Ovary (tissue), 9 donors: ENCODE results near the gene ULBP2. TPM values are rescaled to one million over a fixed set of nuclear protein-coding genes. Genes with fewer than 3 reads are reported as not detected.

Experiments
- DNase-seq, 5 donors: peaks; one replicate each; pipeline ENCODE4 v3.0.0-alpha.2; 2019 to 2020
- H3K27ac ChIP-seq, 2 donors: fragments of 200-600 bp; one replicate each; pipeline versions ENCODE4 v1.5.1 to v1.8.0; 2019 to 2022
- H3K27me3 ChIP-seq: fragments of 200-600 bp; one replicate; pipeline ENCODE4 v1.8.0; 2022
- H3K36me3 ChIP-seq: fragments of 200-600 bp; sonication (generic); one replicate; pipeline ENCODE4 v1.5.1; 2019
- H3K4me1 ChIP-seq: one replicate; pipeline ENCODE4 v1.8.1; 2013; ENCODE audit warnings: mild to moderate bottlenecking, moderate library complexity; ENCODE audit not compliant: insufficient read depth
- H3K4me3 ChIP-seq: fragments of 200-600 bp; sonication (generic); one replicate; pipeline ENCODE4 v1.5.1; 2017
- H3K9me3 ChIP-seq, 2 donors: fragments of 200-600 bp in 1 of 2; sonication (generic) in 1 of 2; one replicate each; pipeline versions ENCODE4 v1.5.1 to v1.8.1; 2013 to 2019; ENCODE audit warnings: mild to moderate bottlenecking in 1 of 2, moderate library complexity in 1 of 2
- EP300 ChIP-seq: sonication (generic); formaldehyde crosslinking; IDR thresholded peaks from one replicate; pipeline ENCODE4 v1.6.1; 2017; ENCODE audit warnings: antibody characterized with exemption
- POLR2A ChIP-seq: fragments of 450-650 bp; IDR thresholded peaks from one replicate; pipeline ENCODE4 v1.6.1; 2017; ENCODE audit warnings: antibody characterized with exemption, mild to moderate bottlenecking, moderate library complexity
- WGBS, 3 donors: extraction: QIAGEN DNeasy Blood & Tissue Kit in 1 of 3; methylation state at CpG; one replicate each; pipeline versions ENCODE4 v1.1.5 to v1.1.7; 2013 to 2017; 5-methylcytosine and 5-hydroxymethylcytosine counted together
- intact Hi-C, 4 donors: fragments of 100-400 bp; cut with DNase I; formaldehyde crosslinking; loops; one replicate each; pipeline versions ENCODE4 v1.11.0 to v1.15.1; 2022 to 2023
- polyA plus RNA-seq, 2 donors: library from polyadenylated mRNA; stranded (reverse); fragments of 200-250 nt in 1 of 2; fragments of 350-450 nt in 1 of 2; fragmentation: Illumina TruSeq in 1 of 2; extraction: RNeasy Lipid Tissue Mini Kit (QIAGEN cat#74804) in 1 of 2; gene quantifications; one replicate each; pipeline ENCODE4 v1.2.3, GENCODE V29; 2013 to 2014
- total RNA-seq, 7 donors: library from RNA; depleted of rRNA in 2 of 7; stranded (reverse); fragments of >200 nt in 2 of 7; fragmentation: NEBNext Ultra II Directional in 3 of 7; extraction: Animal tissue kit (Norgen Biotek cat#: 25700) in 3 of 7; gene quantifications; one replicate each; pipeline versions ENCODE4 v1.1.0 to v1.2.4, GENCODE V29; 2016 to 2023
- TF ChIP-seq, protein P1 (sequence below), 3 donors: fragments of 450-650 bp in 2 of 3; fragments of 200-600 bp in 1 of 3; IDR thresholded peaks; one replicate each; pipeline versions ENCODE4 v1.5.1 to v1.8.0; 2016 to 2022; ENCODE audit warnings: antibody characterized with exemption in 3 of 3, mild to moderate bottlenecking in 1 of 3
- donor health status: DM: no; HTN: no; CAD: no; lungs with moderate emphysema.
- donor health status: DM: no; HTN: no; CAD: no.
- donor health status: Bipolar disorder and iron deficiency.
- donor health status: DM: yes; HTN: yes; CAD: no.
- donor health status: DM: no; HTN: no; CAD: no.
- donor health status: DM: yes; HTN: yes; CAD: no.

The ULBP2 gene
- total and polyA plus RNA-seq, 9 donors, result 0.08 to 3.6 (median 0.23) TPM; not detected in 6

DNA sequence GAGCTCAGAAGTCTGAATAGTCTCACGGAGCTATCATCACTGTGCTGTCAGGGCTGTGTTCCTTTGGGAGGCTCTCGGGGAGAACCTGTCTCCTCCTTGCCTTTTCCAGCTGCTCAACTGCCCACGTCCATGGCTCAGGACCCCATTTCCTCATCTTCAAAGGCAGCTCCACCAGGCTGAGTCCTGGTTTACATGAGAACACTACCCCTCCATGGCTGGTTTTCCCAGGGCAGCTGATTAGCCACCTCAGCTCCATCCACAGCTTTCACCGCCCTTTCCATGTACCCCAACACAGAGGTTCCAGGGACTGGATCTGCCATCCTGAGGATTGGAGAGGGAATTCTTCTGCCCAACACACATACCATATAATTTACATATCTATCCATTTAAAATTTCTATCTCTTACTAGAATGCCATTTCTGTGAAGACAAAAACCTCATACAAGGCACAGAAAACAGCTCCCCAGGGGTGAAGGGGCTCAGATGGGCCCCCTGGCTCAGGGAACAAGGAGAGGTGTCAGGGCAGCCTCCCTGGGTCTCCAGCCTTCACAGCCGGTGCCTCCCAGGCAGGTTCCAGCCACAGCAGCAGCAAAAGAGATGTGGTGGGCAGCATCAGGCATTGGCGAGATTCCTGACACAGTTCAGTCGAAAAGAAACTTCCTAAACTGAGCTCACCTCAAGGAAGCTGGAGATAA, 41.7 kb upstream of the ULBP2 start:
- Histone ChIP-seq H3K27me3 (no peaks in the 10 kb centered on the region), H3K27ac (no peak overlapping the region), H3K36me3 (no peaks in the 10 kb centered on the region), H3K4me1 (peaks cover 17% of the 10 kb centered on the region), H3K9me3 (no peaks in the 10 kb centered on the region), H3K4me3 (no peak overlapping the region)
- peak in 1 of 5 donors; percentile 10 for DNase-seq
- intact Hi-C loops, result no loop called here
- TF ChIP-seq EP300 (no peak), POLR2A (no peak)
- TF ChIP-seq, protein P1, sequence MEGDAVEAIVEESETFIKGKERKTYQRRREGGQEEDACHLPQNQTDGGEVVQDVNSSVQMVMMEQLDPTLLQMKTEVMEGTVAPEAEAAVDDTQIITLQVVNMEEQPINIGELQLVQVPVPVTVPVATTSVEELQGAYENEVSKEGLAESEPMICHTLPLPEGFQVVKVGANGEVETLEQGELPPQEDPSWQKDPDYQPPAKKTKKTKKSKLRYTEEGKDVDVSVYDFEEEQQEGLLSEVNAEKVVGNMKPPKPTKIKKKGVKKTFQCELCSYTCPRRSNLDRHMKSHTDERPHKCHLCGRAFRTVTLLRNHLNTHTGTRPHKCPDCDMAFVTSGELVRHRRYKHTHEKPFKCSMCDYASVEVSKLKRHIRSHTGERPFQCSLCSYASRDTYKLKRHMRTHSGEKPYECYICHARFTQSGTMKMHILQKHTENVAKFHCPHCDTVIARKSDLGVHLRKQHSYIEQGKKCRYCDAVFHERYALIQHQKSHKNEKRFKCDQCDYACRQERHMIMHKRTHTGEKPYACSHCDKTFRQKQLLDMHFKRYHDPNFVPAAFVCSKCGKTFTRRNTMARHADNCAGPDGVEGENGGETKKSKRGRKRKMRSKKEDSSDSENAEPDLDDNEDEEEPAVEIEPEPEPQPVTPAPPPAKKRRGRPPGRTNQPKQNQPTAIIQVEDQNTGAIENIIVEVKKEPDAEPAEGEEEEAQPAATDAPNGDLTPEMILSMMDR (IDR thresholded peaks at IDR 0.05), result no peak
- 86 to 89% (median 87%) methylated on average over 7 of the region's 7 CpGs for WGBS, 3 donors

DNA sequence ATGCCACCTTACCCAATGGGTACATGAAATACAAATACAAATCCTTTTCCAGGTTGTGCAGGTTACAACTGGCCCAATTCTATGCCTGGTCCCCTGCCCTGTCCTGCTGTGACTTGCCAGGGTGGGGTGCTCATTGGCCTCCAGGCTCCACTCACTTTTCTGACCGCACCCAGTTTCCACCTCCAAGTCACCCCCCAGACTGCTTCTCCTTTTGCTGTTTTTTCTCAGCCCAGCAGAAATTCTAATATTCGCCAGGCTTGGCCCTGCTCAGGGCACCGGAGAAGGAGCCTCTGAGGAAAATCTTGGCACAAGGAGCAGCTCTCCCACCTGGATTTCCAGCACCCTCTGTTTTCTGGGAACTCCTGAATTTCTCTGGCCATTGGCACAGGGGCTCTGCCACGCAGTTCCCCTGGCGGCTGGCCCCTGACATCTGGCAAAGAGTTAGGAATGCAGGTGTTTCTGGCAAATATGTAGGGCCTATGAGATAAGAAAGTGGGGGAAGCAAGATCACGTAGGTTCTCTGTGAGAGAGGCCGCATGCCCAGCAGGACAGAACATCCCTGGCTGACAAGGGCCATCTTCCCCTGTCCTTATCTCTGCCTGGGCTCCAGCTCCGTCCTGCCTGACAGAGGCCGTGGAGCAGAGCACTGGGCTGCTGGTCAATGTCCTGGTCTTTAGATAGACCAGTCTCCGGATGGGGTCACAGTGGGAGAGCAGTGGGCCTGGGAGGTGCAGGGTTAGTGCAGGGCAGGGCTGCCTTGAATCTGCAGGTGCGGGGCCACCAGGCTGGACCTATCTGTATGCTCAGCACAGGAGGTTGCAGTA, 41.0 kb upstream of the ULBP2 start:
- Histone ChIP-seq H3K9me3 (no peaks in the 10 kb centered on the region), H3K27ac (no peak overlapping the region), H3K36me3 (no peaks in the 10 kb centered on the region), H3K27me3 (no peaks in the 10 kb centered on the region), H3K4me1 (peaks cover 11% of the 10 kb centered on the region), H3K4me3 (no peak overlapping the region)
- 89 to 94% (median 92%) methylated on average over 11 of the region's 11 CpGs for WGBS, 3 donors
- intact Hi-C loops, result no loop called here
- no peak for TF ChIP-seq EP300
- TF ChIP-seq, protein P1 (IDR thresholded peaks at IDR 0.05), result no peak
- TF ChIP-seq POLR2A, result no peak
- DNase-seq, result peak in 1 of 5 donors; percentile 25

DNA sequence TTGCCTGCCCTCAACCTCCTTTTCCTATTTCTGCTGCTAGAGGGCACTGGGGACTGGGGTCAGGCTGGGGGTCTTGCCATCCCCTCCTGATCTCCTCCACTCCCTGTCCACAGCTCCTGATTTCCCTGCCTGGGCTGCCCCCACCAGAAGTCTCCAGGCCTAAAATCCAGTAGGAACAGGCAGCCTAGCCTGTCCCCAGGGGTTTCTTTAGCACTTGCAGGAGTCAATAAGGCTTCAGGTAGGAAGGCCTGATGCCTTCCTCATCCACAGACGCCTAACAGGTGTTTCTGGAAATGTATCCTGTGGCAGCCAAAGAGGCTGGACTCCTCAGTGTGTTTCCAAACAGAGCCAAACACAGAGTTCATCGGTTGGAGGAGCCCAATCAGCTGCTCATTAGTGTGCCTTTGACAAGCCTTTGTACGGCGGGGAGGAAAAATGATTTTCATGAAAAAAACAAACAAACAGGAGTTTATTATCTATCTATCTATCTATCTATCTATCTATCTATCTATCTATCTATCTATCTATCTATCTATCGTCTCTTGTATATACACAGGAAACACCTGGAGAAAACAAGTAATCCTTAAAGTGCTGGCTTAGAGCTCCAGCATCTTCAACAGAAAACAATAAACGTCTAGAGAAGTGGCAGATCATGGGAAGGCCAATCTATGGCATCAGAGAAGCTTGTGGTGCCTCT, 40.2 kb upstream of the ULBP2 start:
- Histone ChIP-seq H3K36me3 (no peaks in the 10 kb centered on the region), H3K4me3 (no peak overlapping the region), H3K9me3 (no peaks in the 10 kb centered on the region), H3K4me1 (peaks cover 5% of the 10 kb centered on the region), H3K27me3 (no peaks in the 10 kb centered on the region), H3K27ac (no peak overlapping the region)
- TF ChIP-seq EP300, result no peak
- TF ChIP-seq, protein P1 (IDR thresholded peaks at IDR 0.05), result no peak
- no peak for TF ChIP-seq POLR2A
- intact Hi-C loops, result no loop called here
- DNase-seq, result peak in 1 of 5 donors; percentile 7
- 84 to 89% (median 87%) methylated on average over 6 of the region's 6 CpGs for WGBS, 3 donors

DNA sequence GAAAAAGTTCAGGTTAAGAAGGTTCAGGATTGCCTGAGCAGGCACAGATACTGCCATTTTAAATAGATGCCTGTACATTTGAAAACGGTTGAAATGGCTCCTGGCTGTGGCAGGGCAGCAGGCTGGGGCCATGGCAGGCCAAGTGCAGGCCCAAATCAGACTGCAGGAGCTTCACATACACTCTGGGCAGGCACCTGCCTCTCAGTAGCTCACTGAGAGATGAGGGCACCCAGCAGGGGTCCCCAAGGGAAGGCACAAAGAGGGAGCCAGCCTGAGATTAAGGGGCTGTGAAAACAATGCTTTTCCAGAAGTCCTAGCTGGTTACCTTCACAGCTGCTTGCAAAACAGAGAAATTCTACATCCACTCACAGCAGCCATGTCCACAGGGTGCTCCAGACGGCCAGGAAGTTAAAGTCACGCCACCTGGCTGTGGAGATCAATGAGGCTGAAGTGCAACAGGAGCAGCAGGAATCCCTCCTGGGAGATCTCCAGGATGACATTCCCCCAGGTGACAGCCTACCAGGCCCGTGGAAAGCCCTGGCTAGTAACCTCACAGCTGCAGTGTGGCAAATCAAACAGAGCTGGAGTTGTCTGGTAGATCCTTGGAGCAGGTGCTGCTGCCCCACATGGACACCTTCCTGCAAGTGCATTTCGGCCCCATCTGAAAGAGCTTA, 37.7 kb upstream of the ULBP2 start:
- Histone ChIP-seq H3K9me3 (no peaks in the 10 kb centered on the region), H3K36me3 (no peaks in the 10 kb centered on the region), H3K27me3 (no peaks in the 10 kb centered on the region), H3K27ac (no peak overlapping the region), H3K4me1 (no peaks in the 10 kb centered on the region), H3K4me3 (no peak overlapping the region)
- WGBS, 3 donors, result 70 to 72% (median 71%) methylated on average over 5 of the region's 5 CpGs
- peak in 1 of 5 donors; percentile 3 for DNase-seq
- TF ChIP-seq EP300 (no peak), POLR2A (no peak)
- TF ChIP-seq, protein P1 (IDR thresholded peaks at IDR 0.05), result no peak
- intact Hi-C loops, result no loop called here
